ENCODE results near the gene MOV10L1. TPM values are rescaled to one million over a fixed set of nuclear protein-coding genes. Genes with fewer than 3 reads are reported as not detected.

Gene MOV10L1
- total RNA-seq, 4 donors from 2014 or later = 0.17 to 1.3 (median 1.1) TPM; not detected in 1

- TF ChIP-seq CTCF (IDR thresholded peaks at IDR 0.05; ENCODE audit: low read depth) = no peak
Observed at GRCh38 chr22:50148991-50149721, 59.4 kb downstream of the MOV10L1 start.

GRCh38 chr22:50150161-50151129 is 60.6 kb downstream of the MOV10L1 start:
- TF ChIP-seq CTCF (IDR thresholded peaks at IDR 0.05; ENCODE audit: low read depth) = no peak

- no peak for TF ChIP-seq CTCF (IDR thresholded peaks at IDR 0.05; ENCODE audit: low read depth)
Observed at GRCh38 chr22:50151571-50152537, 62.0 kb downstream of the MOV10L1 start.

- TF ChIP-seq CTCF (IDR thresholded peaks at IDR 0.05; ENCODE audit: low read depth) = no peak
Observed at GRCh38 chr22:50153056-50153755, 63.4 kb downstream of the MOV10L1 start.

- TF ChIP-seq CTCF (IDR thresholded peaks at IDR 0.05; ENCODE audit: low read depth) = no peak
Observed at GRCh38 chr22:50153756-50154140, 63.9 kb downstream of the MOV10L1 start.

GRCh38 chr22:50157709-50158375 is 68.0 kb downstream of the MOV10L1 start:
- TF ChIP-seq CTCF (IDR thresholded peaks at IDR 0.05; ENCODE audit: low read depth) = no peak
